CD14-positive monocyte (primary cell): ENCODE data around the gene PLVAP. TPM values are rescaled to one million over a fixed set of nuclear protein-coding genes. Genes with fewer than 3 reads are reported as not detected.

ENCODE experiments used
- DNase-seq, 3 donors: peaks; one replicate each; pipeline ENCODE4 v3.0.0-alpha.2; 2011 to 2022
- H2AFZ ChIP-seq: 2 replicates; pipeline ENCODE4 v1.6.0; 2012; ENCODE audit warnings: mild to moderate bottlenecking, low read depth, low read length, inconsistent platforms; ENCODE audit not compliant: insufficient read depth, poor library complexity, severe bottlenecking
- H3K27ac ChIP-seq, 2 donors: 1 replicate in 1 of 2; 2 replicates in 1 of 2; pipeline ENCODE4 v1.5.1; 2012 to 2013; ENCODE audit warnings: low read length in 2 of 2, control low read depth in 1 of 2, inconsistent platforms in 1 of 2, low read depth in 1 of 2, mild to moderate bottlenecking in 1 of 2
- H3K27me3 ChIP-seq, 2 donors: one replicate each; pipeline versions ENCODE4 v1.6.0 to v1.6.1; 2011 to 2013; ENCODE audit warnings: low read length in 2 of 2; ENCODE audit not compliant: control insufficient read depth in 2 of 2, insufficient read depth in 2 of 2
- H3K36me3 ChIP-seq, 2 donors: replicated peaks in 1 of 2; 1 replicate in 1 of 2; 2 replicates in 1 of 2; pipeline versions ENCODE4 v1.5.1 to v1.6.1; 2012 to 2013; ENCODE audit warnings: low read length in 2 of 2, control low read depth in 1 of 2, inconsistent platforms in 1 of 2, mild to moderate bottlenecking in 1 of 2; ENCODE audit not compliant: insufficient read depth in 2 of 2, control insufficient read depth in 1 of 2
- H3K4me1 ChIP-seq, 2 donors: 1 replicate in 1 of 2; 2 replicates in 1 of 2; pipeline versions ENCODE4 v1.5.1 to v1.6.1; 2012 to 2013; ENCODE audit warnings: low read length in 2 of 2, control low read depth in 1 of 2, inconsistent platforms in 1 of 2, mild to moderate bottlenecking in 1 of 2, moderate library complexity in 1 of 2; ENCODE audit not compliant: insufficient read depth in 2 of 2, control insufficient read depth in 1 of 2
- H3K4me2 ChIP-seq: replicated peaks from 2 replicates; pipeline ENCODE3; 2012; ENCODE audit warnings: low read length, moderate library complexity, mild to moderate bottlenecking; ENCODE audit not compliant: poor library complexity, severe bottlenecking; ENCODE audit errors: extremely low read depth
- H3K4me3 ChIP-seq, 3 experiments: fragments of 200-600 bp in 1 of 3; sonication (generic) in 1 of 3; replicated peaks in 1 of 3; 1 replicate in 2 of 3; 2 replicates in 1 of 3; pipeline ENCODE4 v1.5.1; 2011 to 2013; ENCODE audit warnings: low read length in 3 of 3, mild to moderate bottlenecking in 3 of 3, control low read depth in 2 of 3, low read depth in 2 of 3, inconsistent platforms in 1 of 3, moderate library complexity in 1 of 3
- H3K79me2 ChIP-seq: 2 replicates; pipeline ENCODE4 v1.6.0; 2012; ENCODE audit warnings: mild to moderate bottlenecking, control low read depth, inconsistent platforms, low read length, moderate library complexity; ENCODE audit not compliant: insufficient read depth
- H3K9ac ChIP-seq: 2 replicates; pipeline ENCODE4 v1.6.0; 2017; ENCODE audit warnings: low read length, mild to moderate bottlenecking; ENCODE audit not compliant: insufficient read depth, poor library complexity, severe bottlenecking
- H3K9me3 ChIP-seq, 2 donors: replicated peaks in 1 of 2; 1 replicate in 1 of 2; 2 replicates in 1 of 2; pipeline versions ENCODE4 v1.5.1 to v1.6.1; 2012 to 2013; ENCODE audit warnings: low read length in 2 of 2, control low read depth in 1 of 2; ENCODE audit not compliant: control insufficient read depth in 1 of 2, insufficient read depth in 1 of 2
- H4K20me1 ChIP-seq: 2 replicates; pipeline ENCODE4 v1.6.0; 2012; ENCODE audit warnings: mild to moderate bottlenecking, low read length, control low read depth, moderate library complexity; ENCODE audit not compliant: insufficient read depth
- H3K27ac Mint-ChIP-seq, 7 donors: one replicate each; pipeline ENCODE4 v1.8.0; 2020; ENCODE audit warnings: mild to moderate bottlenecking in 7 of 7, mixed read lengths in 7 of 7, moderate library complexity in 6 of 7, inconsistent platforms in 2 of 7
- H3K27me3 Mint-ChIP-seq, 3 donors: one replicate each; pipeline ENCODE4 v1.8.0; 2021 to 2022; ENCODE audit warnings: low read depth in 3 of 3, mild to moderate bottlenecking in 3 of 3, mixed read lengths in 3 of 3, moderate library complexity in 3 of 3, inconsistent platforms in 1 of 3
- H3K36me3 Mint-ChIP-seq, 2 donors: one replicate each; pipeline ENCODE4 v1.8.0; 2020; ENCODE audit warnings: mixed read lengths in 2 of 2, inconsistent platforms in 1 of 2, mild to moderate bottlenecking in 1 of 2
- H3K4me1 Mint-ChIP-seq: one replicate; pipeline ENCODE4 v1.8.0; 2020; ENCODE audit warnings: mild to moderate bottlenecking, mixed read lengths
- H3K4me3 Mint-ChIP-seq, 2 donors: one replicate each; pipeline ENCODE4 v1.8.0; 2020; ENCODE audit warnings: mild to moderate bottlenecking in 2 of 2, mixed read lengths in 2 of 2, moderate library complexity in 1 of 2
- H3K9me3 Mint-ChIP-seq, 7 donors: one replicate each; pipeline ENCODE4 v1.8.0; 2020 to 2022; ENCODE audit warnings: mixed read lengths in 7 of 7, mild to moderate bottlenecking in 6 of 7, moderate library complexity in 6 of 7, inconsistent platforms in 2 of 7
- CTCF ChIP-seq: fragments of 200-600 bp; IDR thresholded peaks from one replicate; pipeline ENCODE4 v1.8.0; 2022; ENCODE audit warnings: antibody characterized with exemption, mild to moderate bottlenecking
- WGBS: methylation state at CpG from one replicate; pipeline ENCODE4 v1.1.5; 2013; ENCODE audit warnings: missing lambda C conversion rate; ENCODE audit not compliant: insufficient coverage; 5-methylcytosine and 5-hydroxymethylcytosine counted together
- intact Hi-C, 2 donors: fragments of 100-400 bp; cut with micrococcal nuclease; formaldehyde crosslinking; loops; one replicate each; pipeline versions ENCODE4 v1.15.0 to v1.15.1; 2023
- polyA plus RNA-seq, 3 donors: library from polyadenylated mRNA; depleted of rRNA in 1 of 3; unstranded in 2 of 3; stranded (reverse) in 1 of 3; fragments of 300-500 nt in 2 of 3; fragments of >200 nt in 1 of 3; fragmentation: Illumina TruSeq in 2 of 3; gene quantifications; 1 replicate in 2 of 3; 2 replicates in 1 of 3; pipeline ENCODE4 v1.2.3, GENCODE V29; 2012 to 2021

Gene PLVAP
- polyA plus RNA-seq, 3 donors: 0.08 to 0.81 TPM; not detected in 1

- no peak for DNase-seq
- Mint-ChIP-seq H3K4me3 (no peak overlapping the region), H3K27ac (no peak overlapping the region), H3K36me3 (peaks cover 9 to 17% of the 10 kb centered on the region in 2 donors), H3K27me3 (peaks cover 0 to 3% (median 1%) of the 10 kb centered on the region in 3 donors), H3K9me3 (no peaks in the 10 kb centered on the region), H3K4me1 (peaks cover 21% of the 10 kb centered on the region)
- Histone ChIP-seq H3K4me2 (no peak overlapping the region), H3K27me3 (no peaks in the 10 kb centered on the region), H3K27ac (no peak overlapping the region), H2AFZ (no peak overlapping the region), H3K36me3 (peaks cover 4 to 6% of the 10 kb centered on the region in 2 donors), H4K20me1 (no peaks in the 10 kb centered on the region), H3K79me2 (peaks cover 5% of the 10 kb centered on the region), H3K9ac (no peak overlapping the region), H3K4me3 (no peak overlapping the region), H3K9me3 (no peaks in the 10 kb centered on the region), H3K4me1 (peaks cover 19 to 28% of the 10 kb centered on the region in 2 donors)
- intact Hi-C loops: no loop called here
- 97% methylated on average over 14 of the region's 15 CpGs for WGBS
- no peak for TF ChIP-seq CTCF
Observed at GRCh38 chr19:17341386-17341785, 35.8 kb downstream of the PLVAP start.

GRCh38 chr19:17340871-17341357, 36.2 kb downstream of the PLVAP start:
- WGBS: 82% methylated on average over 13 of the region's 17 CpGs
- Mint-ChIP-seq H3K4me1 (peaks cover 20% of the 10 kb centered on the region), H3K4me3 (no peak overlapping the region), H3K27ac (no peak overlapping the region), H3K9me3 (no peaks in the 10 kb centered on the region), H3K36me3 (peaks cover 9 to 17% of the 10 kb centered on the region in 2 donors), H3K27me3 (peaks cover 0 to 1% (median 0%) of the 10 kb centered on the region in 3 donors)
- TF ChIP-seq CTCF: no peak
- no peaks in the 10 kb centered on the region for H3K27me3 ChIP-seq
- H3K9me3 ChIP-seq: no peaks in the 10 kb centered on the region
- intact Hi-C loops: no loop called here
- no peak overlapping the region for H3K27ac ChIP-seq
- H3K79me2 ChIP-seq: peaks cover 5% of the 10 kb centered on the region
- no peak overlapping the region for H3K4me2 ChIP-seq
- H3K36me3 ChIP-seq: peaks cover 4 to 6% of the 10 kb centered on the region in 2 donors
- H4K20me1 ChIP-seq: no peaks in the 10 kb centered on the region
- H3K4me1 ChIP-seq: peaks cover 21 to 31% of the 10 kb centered on the region in 2 donors
- no peak for DNase-seq
- no peak overlapping the region for H2AFZ ChIP-seq
- no peak overlapping the region for H3K9ac ChIP-seq
- H3K4me3 ChIP-seq: no peak overlapping the region
